ENCODE measurements around the gene CNTNAP5. TPM values are rescaled to one million over a fixed set of nuclear protein-coding genes. Genes with fewer than 3 reads are reported as not detected.
"Not testable (repeated sequence)": the region's sequence is repeated elsewhere in the genome, so short reads cannot be mapped to it uniquely, and the experiment has no call there.

Gene CNTNAP5
- total and polyA plus RNA-seq, 7 experiments from 2014 or later, result not detected

DNA sequence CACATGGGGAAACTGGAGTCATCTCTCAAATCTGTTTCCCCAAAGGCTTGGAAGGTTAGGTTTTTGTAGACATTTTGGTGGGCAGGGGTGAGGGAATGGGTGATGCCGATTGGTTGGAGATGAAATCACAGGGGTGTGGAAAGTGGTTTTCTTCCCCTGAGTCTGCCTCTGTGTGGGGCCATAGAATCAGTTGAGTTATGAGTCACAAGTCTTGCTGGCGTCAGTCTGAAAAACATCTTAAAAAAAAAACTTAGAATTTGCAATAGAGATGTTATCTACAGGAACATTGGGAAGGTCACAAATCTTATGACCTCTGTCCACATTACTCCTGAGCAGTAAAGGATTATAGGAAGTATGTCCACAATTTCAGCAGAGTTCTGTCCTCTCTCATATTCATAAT lies 314.6 kb downstream of the CNTNAP5 start:
- POLR2A ChIA-PET, result no interaction called here
- intact Hi-C loops (cut with micrococcal nuclease), result no loop called here
- no peak for ATAC-seq
- Histone ChIP-seq H3K27me3 (ENCODE audit: control insufficient read depth in 2 of 2, insufficient read depth in 2 of 2, low read length in 2 of 2) (no peaks in the 10 kb centered on the region), H3K27ac (ENCODE audit: low read depth, low read length) (no peak overlapping the region), H3K9me3 (ENCODE audit: control insufficient read depth in 2 of 3, low read length in 3 of 3) (no peaks in the 10 kb centered on the region), H3K4me3 (ENCODE audit: low read length) (no peak overlapping the region), H3K36me3 (ENCODE audit: control insufficient read depth in 2 of 3, insufficient read depth in 3 of 3, low read length in 3 of 3) (no peaks in the 10 kb centered on the region), H3K4me1 (ENCODE audit: control insufficient read depth in 2 of 2, insufficient read depth in 2 of 2, low read length in 2 of 2) (no peaks in the 10 kb centered on the region)
- no peaks in the 10 kb centered on the region for H3K4me1 Mint-ChIP-seq
- DNase-seq, result no peak
- H3K27ac Mint-ChIP-seq, result no peak overlapping the region
- H3K9me3 Mint-ChIP-seq, result peaks cover 0 to 21% (median 4%) of the 10 kb centered on the region in 11 donors
- CTCF ChIA-PET, result no interaction called here
- no peaks in the 10 kb centered on the region for H3K27me3 Mint-ChIP-seq
- no peak overlapping the region for H3K4me3 Mint-ChIP-seq
- no peaks in the 10 kb centered on the region for H3K36me3 Mint-ChIP-seq

GRCh38 chr2:124343827-124344498 lies 318.9 kb downstream of the CNTNAP5 start:
- DNase-seq (no peak), ATAC-seq (no peak)
- no peak overlapping the region for H3K4me3 ChIP-seq (ENCODE audit: low read length)
- H3K36me3 Mint-ChIP-seq, result no peaks in the 10 kb centered on the region
- no peak overlapping the region for H3K27ac ChIP-seq (ENCODE audit: low read depth, low read length)
- H3K4me1 ChIP-seq (ENCODE audit: control insufficient read depth in 2 of 2, insufficient read depth in 2 of 2, low read length in 2 of 2), result no peaks in the 10 kb centered on the region
- H3K27me3 ChIP-seq (ENCODE audit: control insufficient read depth in 2 of 2, insufficient read depth in 2 of 2, low read length in 2 of 2), result no peaks in the 10 kb centered on the region
- CTCF ChIA-PET, result no interaction called here
- H3K9me3 ChIP-seq (ENCODE audit: control insufficient read depth in 2 of 3, low read length in 3 of 3), result no peaks in the 10 kb centered on the region
- intact Hi-C loops (cut with micrococcal nuclease), result no loop called here
- H3K9me3 Mint-ChIP-seq, result peaks cover 0 to 12% (median 3%) of the 10 kb centered on the region in 11 donors
- H3K4me3 Mint-ChIP-seq, result no peak overlapping the region
- no peaks in the 10 kb centered on the region for H3K36me3 ChIP-seq (ENCODE audit: control insufficient read depth in 2 of 3, insufficient read depth in 3 of 3, low read length in 3 of 3)
- no peaks in the 10 kb centered on the region for H3K4me1 Mint-ChIP-seq
- no peaks in the 10 kb centered on the region for H3K27me3 Mint-ChIP-seq
- POLR2A ChIA-PET, result no interaction called here
- no peak overlapping the region for H3K27ac Mint-ChIP-seq

- ChIA-PET CTCF (no interaction called here), POLR2A (no interaction called here)
- Histone ChIP-seq H3K27ac (ENCODE audit: low read depth, low read length) (no peak overlapping the region), H3K9me3 (ENCODE audit: control insufficient read depth in 2 of 3, low read length in 3 of 3) (no peaks in the 10 kb centered on the region), H3K36me3 (ENCODE audit: control insufficient read depth in 2 of 3, insufficient read depth in 3 of 3, low read length in 3 of 3) (no peaks in the 10 kb centered on the region), H3K4me3 (ENCODE audit: low read length) (no peak overlapping the region), H3K27me3 (ENCODE audit: control insufficient read depth in 2 of 2, insufficient read depth in 2 of 2, low read length in 2 of 2) (no peaks in the 10 kb centered on the region), H3K4me1 (ENCODE audit: control insufficient read depth in 2 of 2, insufficient read depth in 2 of 2, low read length in 2 of 2) (no peaks in the 10 kb centered on the region)
- H3K27me3 Mint-ChIP-seq, result no peaks in the 10 kb centered on the region
- H3K27ac Mint-ChIP-seq, result no peak overlapping the region
- DNase-seq (no peak), ATAC-seq (no peak)
- H3K36me3 Mint-ChIP-seq, result no peaks in the 10 kb centered on the region
- H3K4me3 Mint-ChIP-seq, result no peak overlapping the region
- no peaks in the 10 kb centered on the region for H3K4me1 Mint-ChIP-seq
- peaks cover 0 to 9% (median 3%) of the 10 kb centered on the region in 11 donors for H3K9me3 Mint-ChIP-seq
- intact Hi-C loops (cut with micrococcal nuclease), result no loop called here
Measured at GRCh38 chr2:124347209-124347608, 322.1 kb downstream of the CNTNAP5 start.

DNA sequence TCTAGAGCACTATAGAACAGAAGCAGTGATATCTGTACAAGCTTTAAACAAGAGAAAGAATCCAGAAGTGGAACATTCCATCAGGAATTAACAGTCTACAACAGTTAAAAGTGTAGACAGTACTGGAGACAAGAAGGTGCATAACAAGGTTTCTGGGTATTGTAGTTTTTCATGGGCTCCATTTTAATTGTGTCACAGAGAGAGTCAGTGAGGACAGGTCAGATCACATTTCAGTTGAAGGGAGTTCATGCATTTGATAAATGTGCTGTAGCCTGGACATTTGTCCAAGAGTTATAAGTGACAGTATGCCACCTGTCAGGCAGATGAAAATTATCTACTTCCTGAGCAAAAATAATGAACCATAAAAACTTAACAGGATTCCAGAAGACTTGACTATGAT lies 328.6 kb downstream of the CNTNAP5 start:
- POLR2A ChIA-PET, result no interaction called here
- DNase-seq (no peak), ATAC-seq (no peak)
- H3K4me3 ChIP-seq (ENCODE audit: low read length), result no peak overlapping the region
- Mint-ChIP-seq H3K36me3 (no peaks in the 10 kb centered on the region), H3K4me1 (no peaks in the 10 kb centered on the region), H3K27me3 (no peaks in the 10 kb centered on the region), H3K9me3 (peaks cover 0 to 9% (median 4%) of the 10 kb centered on the region in 11 donors), H3K27ac (no peak overlapping the region), H3K4me3 (no peak overlapping the region)
- no peaks in the 10 kb centered on the region for H3K27me3 ChIP-seq (ENCODE audit: control insufficient read depth in 2 of 2, insufficient read depth in 2 of 2, low read length in 2 of 2)
- CTCF ChIA-PET, result no interaction called here
- H3K27ac ChIP-seq (ENCODE audit: low read depth, low read length), result no peak overlapping the region
- no peaks in the 10 kb centered on the region for H3K4me1 ChIP-seq (ENCODE audit: control insufficient read depth in 2 of 2, insufficient read depth in 2 of 2, low read length in 2 of 2)
- no peaks in the 10 kb centered on the region for H3K36me3 ChIP-seq (ENCODE audit: control insufficient read depth in 2 of 3, insufficient read depth in 3 of 3, low read length in 3 of 3)
- intact Hi-C loops (cut with micrococcal nuclease), result no loop called here
- H3K9me3 ChIP-seq (ENCODE audit: control insufficient read depth in 2 of 3, low read length in 3 of 3), result no peaks in the 10 kb centered on the region

DNA sequence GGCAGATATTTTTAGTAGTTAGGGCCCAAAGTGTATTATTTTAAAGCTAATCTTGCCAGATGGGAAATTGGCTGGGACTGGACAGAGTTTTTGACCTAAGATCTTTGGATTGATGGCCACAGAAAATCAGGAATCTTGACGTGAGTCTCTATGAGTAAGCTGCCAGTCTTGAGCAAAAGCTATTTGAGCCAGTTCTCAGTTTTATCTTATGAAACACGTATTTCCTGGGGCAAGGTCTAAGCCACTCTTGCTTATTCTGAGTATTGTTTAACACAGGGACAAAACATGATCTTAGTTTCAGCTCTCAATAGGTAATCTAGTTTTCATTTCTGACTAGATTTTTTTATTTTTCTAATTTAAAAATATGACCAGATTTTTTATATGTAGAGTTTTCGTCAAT lies 329.4 kb downstream of the CNTNAP5 start:
- no peaks in the 10 kb centered on the region for H3K36me3 Mint-ChIP-seq
- no peaks in the 10 kb centered on the region for H3K4me1 Mint-ChIP-seq
- no peak overlapping the region for H3K4me3 ChIP-seq (ENCODE audit: low read length)
- H3K9me3 ChIP-seq (ENCODE audit: control insufficient read depth in 2 of 3, low read length in 3 of 3), result no peaks in the 10 kb centered on the region
- H3K9me3 Mint-ChIP-seq, result peaks cover 0 to 9% (median 3%) of the 10 kb centered on the region in 11 donors
- H3K27ac Mint-ChIP-seq, result no peak overlapping the region
- no peaks in the 10 kb centered on the region for H3K4me1 ChIP-seq (ENCODE audit: control insufficient read depth in 2 of 2, insufficient read depth in 2 of 2, low read length in 2 of 2)
- ATAC-seq, result no peak
- ChIA-PET CTCF (no interaction called here), POLR2A (no interaction called here)
- H3K36me3 ChIP-seq (ENCODE audit: control insufficient read depth in 2 of 3, insufficient read depth in 3 of 3, low read length in 3 of 3), result no peaks in the 10 kb centered on the region
- H3K4me3 Mint-ChIP-seq, result no peak overlapping the region
- H3K27me3 ChIP-seq (ENCODE audit: control insufficient read depth in 2 of 2, insufficient read depth in 2 of 2, low read length in 2 of 2), result no peaks in the 10 kb centered on the region
- H3K27me3 Mint-ChIP-seq, result no peaks in the 10 kb centered on the region
- intact Hi-C loops (cut with micrococcal nuclease), result no loop called here
- no peak for DNase-seq
- no peak overlapping the region for H3K27ac ChIP-seq (ENCODE audit: low read depth, low read length)

- POLR2A ChIA-PET; H3K27me3 ChIP-seq (ENCODE audit: control insufficient read depth in 2 of 2, insufficient read depth in 2 of 2, low read length in 2 of 2); H3K36me3 Mint-ChIP-seq; DNase-seq; H3K27me3 Mint-ChIP-seq; H3K4me1 ChIP-seq (ENCODE audit: control insufficient read depth in 2 of 2, insufficient read depth in 2 of 2, low read length in 2 of 2); H3K4me3 Mint-ChIP-seq; H3K9me3 ChIP-seq (ENCODE audit: control insufficient read depth in 2 of 3, low read length in 3 of 3); intact Hi-C loops (cut with micrococcal nuclease); H3K4me3 ChIP-seq (ENCODE audit: low read length); H3K27ac Mint-ChIP-seq; ATAC-seq; H3K27ac ChIP-seq (ENCODE audit: low read depth, low read length); H3K4me1 Mint-ChIP-seq; H3K36me3 ChIP-seq (ENCODE audit: control insufficient read depth in 2 of 3, insufficient read depth in 3 of 3, low read length in 3 of 3); CTCF ChIA-PET: not testable (repeated sequence)
- H3K9me3 Mint-ChIP-seq, result peaks cover 0 to 17% (median 9%) of the 10 kb centered on the region in 11 donors
Measured at GRCh38 chr2:124361966-124362365, 336.9 kb downstream of the CNTNAP5 start.

GRCh38 chr2:124369181-124369580 lies 344.1 kb downstream of the CNTNAP5 start:
- no peak for ATAC-seq
- H3K36me3 Mint-ChIP-seq, result no peaks in the 10 kb centered on the region

More at GRCh38 chr2:124369181-124369580, 344.1 kb downstream of the CNTNAP5 start:
- POLR2A ChIA-PET, result no interaction called here
- Mint-ChIP-seq H3K4me3 (no peak overlapping the region), H3K27me3 (no peaks in the 10 kb centered on the region), H3K27ac (no peak overlapping the region), H3K4me1 (no peaks in the 10 kb centered on the region), H3K9me3 (peaks cover 0 to 24% (median 3%) of the 10 kb centered on the region in 11 donors)
- Histone ChIP-seq H3K9me3 (ENCODE audit: control insufficient read depth in 2 of 3, low read length in 3 of 3) (no peaks in the 10 kb centered on the region), H3K4me3 (ENCODE audit: low read length) (no peak overlapping the region), H3K27me3 (ENCODE audit: control insufficient read depth in 2 of 2, insufficient read depth in 2 of 2, low read length in 2 of 2) (no peaks in the 10 kb centered on the region), H3K27ac (ENCODE audit: low read depth, low read length) (no peak overlapping the region), H3K36me3 (ENCODE audit: control insufficient read depth in 2 of 3, insufficient read depth in 3 of 3, low read length in 3 of 3) (no peaks in the 10 kb centered on the region), H3K4me1 (ENCODE audit: control insufficient read depth in 2 of 2, insufficient read depth in 2 of 2, low read length in 2 of 2) (no peaks in the 10 kb centered on the region)
- intact Hi-C loops (cut with micrococcal nuclease), result no loop called here
- CTCF ChIA-PET, result no interaction called here
- DNase-seq, result no peak
